Activated CD8-positive, alpha-beta memory T cell treated with anti-CD3 and anti-CD28 coated beads, Interleukin-2, amount 50 U/mL, for 24 hours (primary cell): Measurements from ENCODE around the gene LPAR1.

ENCODE experiments used
- DNase-seq: peaks from one replicate; pipeline ENCODE4 v3.0.0-alpha.2; 2020; ENCODE audit errors: extremely low read depth

Gene LPAR1

GRCh38 chr9:110999379-110999778 lies 38.9 kb downstream of the LPAR1 start:
- no peak for DNase-seq

- DNase-seq, result no peak
Observed at GRCh38 chr9:110997847-110998246, 40.4 kb downstream of the LPAR1 start.

GRCh38 chr9:110996436-110997220 lies 41.6 kb downstream of the LPAR1 start:
- DNase-seq, result no peak

- no peak for DNase-seq
Observed at GRCh38 chr9:110995420-110996340, 42.6 kb downstream of the LPAR1 start.

GRCh38 chr9:110994771-110995241 lies 43.5 kb downstream of the LPAR1 start:
- no peak for DNase-seq

- no peak for DNase-seq
Observed at GRCh38 chr9:110990481-110990880, 47.8 kb downstream of the LPAR1 start.

GRCh38 chr9:110986529-110986928 lies 51.7 kb downstream of the LPAR1 start:
- DNase-seq, result no peak

- no peak for DNase-seq
Observed at GRCh38 chr9:110984890-110985437, 53.3 kb downstream of the LPAR1 start.

GRCh38 chr9:110980261-110980660 lies 58.0 kb downstream of the LPAR1 start:
- no peak for DNase-seq

- no peak for DNase-seq
Observed at GRCh38 chr9:110979636-110980035, 58.6 kb downstream of the LPAR1 start.

- DNase-seq, result no peak
Observed at GRCh38 chr9:110978516-110978915, 59.8 kb downstream of the LPAR1 start.

GRCh38 chr9:110977259-110977709 lies 61.0 kb downstream of the LPAR1 start:
- no peak for DNase-seq

- DNase-seq, result no peak
Observed at GRCh38 chr9:110975969-110976368, 62.3 kb downstream of the LPAR1 start.

GRCh38 chr9:110975278-110975677 lies 63.0 kb downstream of the LPAR1 start:
- no peak for DNase-seq

- DNase-seq, result no peak
Observed at GRCh38 chr9:110971705-110972104, 66.6 kb downstream of the LPAR1 start.

GRCh38 chr9:110971234-110971633 lies 67.0 kb downstream of the LPAR1 start:
- DNase-seq, result no peak

GRCh38 chr9:110969971-110970386 lies 68.3 kb downstream of the LPAR1 start:
- no peak for DNase-seq

- DNase-seq, result no peak
Observed at GRCh38 chr9:110968096-110968495, 70.2 kb downstream of the LPAR1 start.

GRCh38 chr9:110967196-110967595 lies 71.1 kb downstream of the LPAR1 start:
- DNase-seq, result no peak

- no peak for DNase-seq
Observed at GRCh38 chr9:110960288-110960687, 78.0 kb downstream of the LPAR1 start.

GRCh38 chr9:110958847-110959246 lies 79.4 kb downstream of the LPAR1 start:
- DNase-seq, result no peak

- no peak for DNase-seq
Observed at GRCh38 chr9:110954822-110955291, 83.4 kb downstream of the LPAR1 start.
